UCSD-AML1 (cell line): ENCODE data around the gene APBA3.

Source experiments
- DNase-seq: peaks from one replicate; lab custom pipeline; 2025; ENCODE audit not compliant: unreplicated experiment; lab: John Stamatoyannopoulos, UW

APBA3 gene

GRCh38 chr19:3761382-3762129 is at the start of gene APBA3:
TSS of gene APBA3 (minus strand) at chr19:3761692. CDS start at chr19:3760264, 1,428 bp downstream.
- DNase-seq, result peak; percentile 96

GRCh38 chr19:3810708-3811355 is 49.3 kb upstream of the APBA3 start:
- no peak for DNase-seq

- DNase-seq, result no peak
Measured at GRCh38 chr19:3809881-3810707, 48.6 kb upstream of the APBA3 start.

GRCh38 chr19:3808420-3809143 is 47.1 kb upstream of the APBA3 start:
- DNase-seq, result no peak

GRCh38 chr19:3807574-3808354 is 46.3 kb upstream of the APBA3 start:
- no peak for DNase-seq

- DNase-seq, result no peak
Measured at GRCh38 chr19:3807131-3807480, 45.6 kb upstream of the APBA3 start.

- no peak for DNase-seq
Measured at GRCh38 chr19:3805859-3806258, 44.4 kb upstream of the APBA3 start.

- no peak for DNase-seq
Measured at GRCh38 chr19:3804429-3804828, 42.9 kb upstream of the APBA3 start.

- DNase-seq, result no peak
Measured at GRCh38 chr19:3803986-3804385, 42.5 kb upstream of the APBA3 start.

GRCh38 chr19:3803114-3803888 is 41.8 kb upstream of the APBA3 start:
- no peak for DNase-seq

GRCh38 chr19:3801412-3802096 is 40.1 kb upstream of the APBA3 start:
- DNase-seq, result no peak

- DNase-seq, result no peak
Measured at GRCh38 chr19:3800996-3801395, 39.5 kb upstream of the APBA3 start.

- peak; percentile 64 for DNase-seq
Measured at GRCh38 chr19:3798137-3798536, 36.6 kb upstream of the APBA3 start.

GRCh38 chr19:3796358-3796757 is 34.9 kb upstream of the APBA3 start:
- DNase-seq, result no peak

GRCh38 chr19:3793799-3794198 is 32.3 kb upstream of the APBA3 start:
- no peak for DNase-seq

- no peak for DNase-seq
Measured at GRCh38 chr19:3792114-3792513, 30.6 kb upstream of the APBA3 start.

GRCh38 chr19:3790941-3791340 is 29.4 kb upstream of the APBA3 start:
- no peak for DNase-seq

GRCh38 chr19:3790209-3790734 is 28.8 kb upstream of the APBA3 start:
- no peak for DNase-seq
